ENCODE data around the gene C1orf115.

- TF ChIP-seq CTCF (IDR thresholded peaks at IDR 0.05; ENCODE audit: insufficient read depth, low read length, poor library complexity, severe bottlenecking): no peak
- no peak for TF ChIP-seq EZH2phosphoT487 (conservative IDR thresholded peaks at IDR 0.05; ENCODE audit: low read length)
These were observed 51.7 kb downstream of the C1orf115 start for GRCh38 chr1:220741825-220742224.
